ENCODE data around the gene ANKRD60. TPM values are rescaled to one million over a fixed set of nuclear protein-coding genes. Genes with fewer than 3 reads are reported as not detected.

Gene ANKRD60
- total and polyA plus RNA-seq, 2 donors (not counting 1 experiment from before 2014, with no cell fraction given): 0.27 TPM; not detected in 1

GRCh38 chr20:58198901-58199355, 29.5 kb downstream of the ANKRD60 start:
- CTCF ChIA-PET: no interaction called here
- Histone ChIP-seq H4K20me1 (ENCODE audit: control insufficient read depth, insufficient read depth, low read length, poor library complexity, severe bottlenecking) (no peaks in the 10 kb centered on the region), H3K4me1 (ENCODE audit: control insufficient read depth in 2 of 2, insufficient read depth in 2 of 2, low read length in 2 of 2) (no peaks in the 10 kb centered on the region), H2AFZ (ENCODE audit: insufficient read depth, low read depth, low read length, poor library complexity, severe bottlenecking) (no peak overlapping the region), H3K79me2 (ENCODE audit: control insufficient read depth, insufficient read depth, low read length) (no peaks in the 10 kb centered on the region), H3K9me3 (ENCODE audit: control extremely low read depth in 1 of 3, control insufficient read depth in 2 of 3, insufficient read depth in 1 of 3, low read length in 2 of 3) (peaks cover 0 to 10% (median 0%) of the 10 kb centered on the region in 3 donors), H3K9ac (ENCODE audit: low read length) (no peak overlapping the region), H3K27me3 (replicated peaks in 1 of 4; ENCODE audit: control extremely low read depth in 1 of 4, control insufficient read depth in 3 of 4, insufficient read depth in 4 of 4, low read length in 3 of 4) (peaks cover 0 to 2% (median 0%) of the 10 kb centered on the region in 4 experiments), H3K4me3 (ENCODE audit: control extremely low read depth in 1 of 5, extremely low read depth in 1 of 5, insufficient read depth in 1 of 5, low read depth in 2 of 5, low read length in 4 of 5) (no peak overlapping the region), H3K36me3 (replicated peaks in 1 of 2; ENCODE audit: control extremely low read depth in 1 of 2, control insufficient read depth in 1 of 2, extremely low read depth in 1 of 2, insufficient read depth in 2 of 2, low read length in 1 of 2) (no peaks in the 10 kb centered on the region), H3K27ac (ENCODE audit: low read length in 2 of 2) (no peak overlapping the region), H3K4me2 (replicated peaks; ENCODE audit: low read depth, low read length, poor library complexity, severe bottlenecking) (no peak overlapping the region)
- Mint-ChIP-seq H3K4me1 (no peaks in the 10 kb centered on the region), H3K4me3 (no peak overlapping the region), H3K9me3 (ENCODE audit: insufficient read depth) (no peaks in the 10 kb centered on the region), H3K27ac (no peak overlapping the region), H3K27me3 (peaks cover 4% of the 10 kb centered on the region)
- POLR2A ChIA-PET: no interaction called here
- no peak for ATAC-seq (ENCODE audit: low read depth)
- TF ChIP-seq CTCF (IDR thresholded peaks at IDR 0.05): no peak
- TF ChIP-seq EZH2 (IDR thresholded peaks at IDR 0.05; ENCODE audit: borderline replicate concordance, insufficient read depth, low read depth, low read length, poor library complexity, severe bottlenecking): no peak
- WGBS (ENCODE audit: insufficient coverage): 77% methylated on average over 9 of the region's 9 CpGs
- intact Hi-C loops (cut with micrococcal nuclease): no loop called here
- no peak for DNase-seq

- Histone ChIP-seq H3K9me3 (ENCODE audit: control extremely low read depth in 1 of 3, control insufficient read depth in 2 of 3, insufficient read depth in 1 of 3, low read length in 2 of 3) (peaks cover 0 to 10% (median 0%) of the 10 kb centered on the region in 3 donors), H4K20me1 (ENCODE audit: control insufficient read depth, insufficient read depth, low read length, poor library complexity, severe bottlenecking) (no peaks in the 10 kb centered on the region), H3K27me3 (replicated peaks in 1 of 4; ENCODE audit: control extremely low read depth in 1 of 4, control insufficient read depth in 3 of 4, insufficient read depth in 4 of 4, low read length in 3 of 4) (peaks cover 0 to 2% (median 0%) of the 10 kb centered on the region in 4 experiments), H3K36me3 (replicated peaks in 1 of 2; ENCODE audit: control extremely low read depth in 1 of 2, control insufficient read depth in 1 of 2, extremely low read depth in 1 of 2, insufficient read depth in 2 of 2, low read length in 1 of 2) (no peaks in the 10 kb centered on the region), H3K79me2 (ENCODE audit: control insufficient read depth, insufficient read depth, low read length) (no peaks in the 10 kb centered on the region), H3K4me2 (replicated peaks; ENCODE audit: low read depth, low read length, poor library complexity, severe bottlenecking) (no peak overlapping the region), H3K4me3 (ENCODE audit: control extremely low read depth in 1 of 5, extremely low read depth in 1 of 5, insufficient read depth in 1 of 5, low read depth in 2 of 5, low read length in 4 of 5) (no peak overlapping the region), H3K27ac (ENCODE audit: low read length in 2 of 2) (no peak overlapping the region), H3K4me1 (ENCODE audit: control insufficient read depth in 2 of 2, insufficient read depth in 2 of 2, low read length in 2 of 2) (no peaks in the 10 kb centered on the region), H2AFZ (ENCODE audit: insufficient read depth, low read depth, low read length, poor library complexity, severe bottlenecking) (no peak overlapping the region), H3K9ac (ENCODE audit: low read length) (no peak overlapping the region)
- Mint-ChIP-seq H3K27ac (no peak overlapping the region), H3K4me1 (no peaks in the 10 kb centered on the region), H3K4me3 (no peak overlapping the region), H3K27me3 (peaks cover 6% of the 10 kb centered on the region), H3K9me3 (ENCODE audit: insufficient read depth) (no peaks in the 10 kb centered on the region)
- ChIA-PET CTCF (no interaction called here), POLR2A (no interaction called here)
- WGBS (ENCODE audit: insufficient coverage): 79% methylated on average over 4 of the region's 4 CpGs
- intact Hi-C loops (cut with micrococcal nuclease): no loop called here
- no peak for DNase-seq
- ATAC-seq (ENCODE audit: low read depth): no peak
- TF ChIP-seq CTCF (IDR thresholded peaks at IDR 0.05): no peak
Observed at GRCh38 chr20:58198384-58198783, 30.1 kb downstream of the ANKRD60 start.

Measured in B cell (primary cell).